ENCODE measurements around the gene TNFRSF11A.

DNA sequence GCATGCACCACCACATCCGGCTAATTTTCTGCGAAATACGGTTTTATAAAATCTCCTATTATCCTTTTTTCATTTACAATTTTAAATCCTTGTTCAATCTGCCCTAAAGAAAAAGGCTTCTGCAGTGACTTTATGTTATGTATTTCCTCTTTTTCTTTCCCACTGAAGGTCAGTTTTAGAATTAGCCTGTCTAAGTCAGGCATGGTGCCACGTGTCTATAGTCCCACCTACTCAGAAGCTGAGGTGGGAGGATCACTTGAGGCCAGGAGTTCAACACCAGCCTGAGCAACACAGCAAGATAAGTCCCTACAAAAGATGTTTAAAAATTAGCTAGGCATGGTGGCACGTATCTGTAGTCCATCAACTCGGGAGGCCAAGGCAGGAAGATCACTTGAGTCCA, 39.8 kb upstream of the TNFRSF11A start:
- TF ChIP-seq, protein P1, sequence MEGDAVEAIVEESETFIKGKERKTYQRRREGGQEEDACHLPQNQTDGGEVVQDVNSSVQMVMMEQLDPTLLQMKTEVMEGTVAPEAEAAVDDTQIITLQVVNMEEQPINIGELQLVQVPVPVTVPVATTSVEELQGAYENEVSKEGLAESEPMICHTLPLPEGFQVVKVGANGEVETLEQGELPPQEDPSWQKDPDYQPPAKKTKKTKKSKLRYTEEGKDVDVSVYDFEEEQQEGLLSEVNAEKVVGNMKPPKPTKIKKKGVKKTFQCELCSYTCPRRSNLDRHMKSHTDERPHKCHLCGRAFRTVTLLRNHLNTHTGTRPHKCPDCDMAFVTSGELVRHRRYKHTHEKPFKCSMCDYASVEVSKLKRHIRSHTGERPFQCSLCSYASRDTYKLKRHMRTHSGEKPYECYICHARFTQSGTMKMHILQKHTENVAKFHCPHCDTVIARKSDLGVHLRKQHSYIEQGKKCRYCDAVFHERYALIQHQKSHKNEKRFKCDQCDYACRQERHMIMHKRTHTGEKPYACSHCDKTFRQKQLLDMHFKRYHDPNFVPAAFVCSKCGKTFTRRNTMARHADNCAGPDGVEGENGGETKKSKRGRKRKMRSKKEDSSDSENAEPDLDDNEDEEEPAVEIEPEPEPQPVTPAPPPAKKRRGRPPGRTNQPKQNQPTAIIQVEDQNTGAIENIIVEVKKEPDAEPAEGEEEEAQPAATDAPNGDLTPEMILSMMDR (IDR thresholded peaks at IDR 0.05 in 8 of 11, conservative IDR thresholded peaks at IDR 0.05 in 3 of 11), result no peak
- TF ChIP-seq POLR2AphosphoS5 (IDR thresholded peaks at IDR 0.05) (no peak), POLR2A (IDR thresholded peaks at IDR 0.05) (no peak)

Data from spleen (tissue), 7 donors.